ENCODE measurements around the gene CDH6. TPM values are rescaled to one million over a fixed set of nuclear protein-coding genes. Genes with fewer than 3 reads are reported as not detected.

Gene CDH6
- total RNA-seq, 1 donor from 2014 or later, result 0.54 TPM

GRCh38 chr5:31173614-31174013 lies 19.9 kb upstream of the CDH6 start:
- Mint-ChIP-seq H3K4me1 (no peaks in the 10 kb centered on the region), H3K9me3 (peaks cover 5% of the 10 kb centered on the region), H3K27ac (no peak overlapping the region), H3K36me3 (no peaks in the 10 kb centered on the region), H3K27me3 (ENCODE audit: low read depth) (peaks cover 3% of the 10 kb centered on the region), H3K4me3 (no peak overlapping the region)
- TF ChIP-seq CTCF (IDR thresholded peaks at IDR 0.05; ENCODE audit: unreplicated experiment), result no peak
- no peak for DNase-seq (ENCODE audit: low spot score in 2 of 2, unreplicated experiment in 2 of 2)

DNA sequence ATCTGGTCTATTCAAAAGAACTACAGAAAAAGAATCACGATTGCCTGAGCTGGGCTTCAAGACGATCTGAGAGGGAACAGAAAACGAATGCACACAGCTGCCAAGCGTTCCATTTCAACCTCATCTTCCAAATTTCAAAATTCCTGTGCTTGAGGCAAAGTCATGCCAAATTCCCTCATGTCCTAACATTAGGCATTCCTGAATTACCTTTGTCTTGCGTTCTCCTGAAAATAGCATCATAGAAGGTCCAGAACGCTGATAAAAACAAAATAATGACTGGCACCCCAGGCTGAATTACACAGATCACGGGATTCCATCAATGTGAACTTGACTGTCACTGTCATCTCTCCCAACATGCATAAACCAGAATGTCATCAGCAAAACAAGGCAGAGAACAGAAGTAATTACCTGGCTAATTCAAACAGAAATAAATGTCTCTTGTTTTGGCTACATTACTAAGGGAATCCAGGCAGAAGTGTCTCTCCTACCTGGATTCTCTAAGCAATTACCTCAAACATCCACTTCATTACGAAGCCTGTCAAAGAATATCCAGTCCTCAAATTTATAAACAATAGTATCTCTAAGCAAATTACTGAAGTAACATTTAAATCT lies 12.0 kb upstream of the CDH6 start:
- no peak overlapping the region for H3K27ac Mint-ChIP-seq
- TF ChIP-seq CTCF (IDR thresholded peaks at IDR 0.05; ENCODE audit: unreplicated experiment), result no peak
- peaks cover 5% of the 10 kb centered on the region for H3K9me3 Mint-ChIP-seq

DNA sequence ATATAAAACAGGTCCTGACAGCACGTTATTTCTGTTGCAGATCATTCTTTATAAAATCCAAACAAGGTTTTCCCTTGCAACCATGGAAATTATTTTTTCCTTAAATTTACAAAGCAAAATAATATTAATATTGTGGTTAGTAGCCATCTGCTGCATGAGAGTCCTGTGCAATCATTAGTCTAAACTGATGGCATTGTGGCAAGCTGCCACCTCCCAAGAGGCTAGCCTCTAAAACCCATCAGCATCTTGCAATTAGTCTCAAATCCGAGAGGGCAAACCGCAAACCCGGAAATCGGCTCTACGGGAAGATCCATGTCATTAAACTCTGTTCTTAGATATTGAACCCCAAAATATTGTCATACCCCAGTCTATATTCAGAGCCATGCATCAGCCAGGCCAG lies 11.3 kb upstream of the CDH6 start:
- no peaks in the 10 kb centered on the region for H3K36me3 Mint-ChIP-seq
- no peaks in the 10 kb centered on the region for H3K4me1 Mint-ChIP-seq
- no peak for DNase-seq (ENCODE audit: low spot score in 2 of 2, unreplicated experiment in 2 of 2)
- H3K27me3 Mint-ChIP-seq (ENCODE audit: low read depth), result peaks cover 27% of the 10 kb centered on the region
- H3K9me3 Mint-ChIP-seq, result peaks cover 5% of the 10 kb centered on the region
- no peak overlapping the region for H3K27ac Mint-ChIP-seq
- no peak for TF ChIP-seq CTCF (IDR thresholded peaks at IDR 0.05; ENCODE audit: unreplicated experiment)
- H3K4me3 Mint-ChIP-seq, result no peak overlapping the region

More for the DNA sequence above, 12.0 kb upstream of the CDH6 start:
- Mint-ChIP-seq H3K4me3 (no peak overlapping the region), H3K36me3 (no peaks in the 10 kb centered on the region), H3K27me3 (ENCODE audit: low read depth) (peaks cover 23% of the 10 kb centered on the region), H3K4me1 (no peaks in the 10 kb centered on the region)
- no peak for DNase-seq (ENCODE audit: low spot score in 2 of 2, unreplicated experiment in 2 of 2)

GRCh38 chr5:31185951-31186350 lies 7.5 kb upstream of the CDH6 start:
- TF ChIP-seq CTCF (IDR thresholded peaks at IDR 0.05; ENCODE audit: unreplicated experiment), result no peak
- Mint-ChIP-seq H3K9me3 (no peaks in the 10 kb centered on the region), H3K4me1 (no peaks in the 10 kb centered on the region), H3K27ac (no peak overlapping the region), H3K36me3 (no peaks in the 10 kb centered on the region), H3K4me3 (no peak overlapping the region), H3K27me3 (ENCODE audit: low read depth) (peaks cover 45% of the 10 kb centered on the region)
- no peak for DNase-seq (ENCODE audit: low spot score in 2 of 2, unreplicated experiment in 2 of 2)

DNA sequence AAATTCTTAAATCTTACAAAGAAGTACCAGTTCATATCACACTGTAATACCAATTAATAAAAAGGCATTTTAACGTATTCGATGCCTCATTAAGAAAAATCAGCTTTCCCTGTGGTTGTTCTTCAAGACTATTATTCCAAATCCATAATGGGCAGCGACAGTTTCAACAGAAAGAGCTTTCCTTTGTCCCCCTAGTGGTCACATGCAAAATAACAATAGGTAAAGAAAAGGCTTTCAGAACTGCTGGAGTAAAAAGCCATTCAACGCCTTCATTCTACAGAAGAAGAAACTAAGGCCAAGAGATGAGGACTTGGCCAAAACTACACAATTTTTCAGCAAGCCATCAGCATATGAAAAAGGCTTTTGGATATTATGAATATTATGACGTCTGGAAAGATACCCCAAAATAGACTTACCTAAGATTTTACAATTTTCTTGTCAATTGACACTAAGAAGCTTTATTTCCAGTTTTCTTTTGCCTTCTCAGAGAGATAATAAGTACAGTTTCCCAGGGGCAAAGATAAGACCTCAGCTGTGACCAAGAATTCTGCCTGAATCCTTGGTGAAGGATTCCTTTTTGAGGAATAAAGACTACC lies 6.7 kb upstream of the CDH6 start:
- Mint-ChIP-seq H3K27ac (no peak overlapping the region), H3K27me3 (ENCODE audit: low read depth) (peaks cover 46% of the 10 kb centered on the region), H3K4me3 (no peak overlapping the region), H3K36me3 (no peaks in the 10 kb centered on the region), H3K4me1 (no peaks in the 10 kb centered on the region), H3K9me3 (no peaks in the 10 kb centered on the region)
- DNase-seq (ENCODE audit: low spot score in 2 of 2, unreplicated experiment in 2 of 2), result no peak
- peak; percentile 95 for TF ChIP-seq CTCF (IDR thresholded peaks at IDR 0.05; ENCODE audit: unreplicated experiment)
